Neuronal stem cell (in vitro differentiated cells): ENCODE measurements around the gene CDKN2D.

Experiments
- DNase-seq: peaks from one replicate; pipeline ENCODE4 v3.0.0-alpha.2; 2013; ENCODE audit warnings: low spot score
- H2AFZ ChIP-seq: one replicate; pipeline ENCODE4 v1.6.1; 2013; ENCODE audit warnings: mild to moderate bottlenecking, low read length, inconsistent platforms
- H2AK5ac ChIP-seq: 2 replicates; pipeline ENCODE4 v1.6.1; 2013; ENCODE audit warnings: low read depth, mild to moderate bottlenecking, inconsistent platforms, low read length, moderate library complexity, mixed read lengths
- H2BK120ac ChIP-seq: 2 replicates; pipeline ENCODE4 v1.6.1; 2013; ENCODE audit warnings: low read depth, mild to moderate bottlenecking, inconsistent platforms, low read length, moderate library complexity, mixed read lengths
- H2BK12ac ChIP-seq: one replicate; pipeline ENCODE4 v1.6.1; 2013; ENCODE audit warnings: low read length, inconsistent platforms
- H2BK15ac ChIP-seq: 2 replicates; pipeline ENCODE4 v1.6.1; 2013; ENCODE audit warnings: mild to moderate bottlenecking, low read length, inconsistent platforms, mixed read lengths
- H2BK5ac ChIP-seq: one replicate; pipeline ENCODE4 v1.6.1; 2013; ENCODE audit warnings: inconsistent platforms, mild to moderate bottlenecking, low read length, moderate library complexity
- H3K14ac ChIP-seq: one replicate; pipeline ENCODE4 v1.6.1; 2013; ENCODE audit warnings: low read length, inconsistent platforms
- H3K18ac ChIP-seq: 2 replicates; pipeline ENCODE4 v1.6.1; 2013; ENCODE audit warnings: low read length, inconsistent platforms
- H3K23ac ChIP-seq: 2 replicates; pipeline ENCODE4 v1.6.1; 2013; ENCODE audit warnings: low read depth, mild to moderate bottlenecking, mixed read lengths, low read length, inconsistent platforms; ENCODE audit not compliant: poor library complexity
- H3K27ac ChIP-seq: replicated peaks from 3 replicates; pipeline ENCODE4 v1.5.1; 2013; ENCODE audit warnings: low read length, inconsistent platforms
- H3K27me3 ChIP-seq, 3 experiments: 2 replicates each; pipeline ENCODE4 v1.6.1; 2013; ENCODE audit warnings: low read length in 3 of 3, mild to moderate bottlenecking in 2 of 3, inconsistent platforms in 1 of 3, low read depth in 1 of 3, mixed read lengths in 1 of 3, moderate library complexity in 1 of 3; ENCODE audit not compliant: control insufficient read depth in 3 of 3, insufficient read depth in 3 of 3
- H3K36me3 ChIP-seq, 2 donors: replicated peaks in 1 of 2; 2 replicates each; pipeline ENCODE4 v1.6.1; 2013; ENCODE audit warnings: low read length in 2 of 2; ENCODE audit not compliant: control insufficient read depth in 2 of 2, insufficient read depth in 2 of 2
- H3K4ac ChIP-seq: 2 replicates; pipeline ENCODE4 v1.6.1; 2013; ENCODE audit warnings: inconsistent platforms, mild to moderate bottlenecking, low read length, moderate library complexity
- H3K4me1 ChIP-seq, 2 donors: 1 replicate in 1 of 2; 2 replicates in 1 of 2; pipeline ENCODE4 v1.6.1; 2013; ENCODE audit warnings: low read length in 2 of 2, low read depth in 1 of 2; ENCODE audit not compliant: control insufficient read depth in 2 of 2, insufficient read depth in 1 of 2
- H3K4me2 ChIP-seq: one replicate; pipeline ENCODE4 v1.6.1; 2013; ENCODE audit warnings: mild to moderate bottlenecking, low read length, inconsistent platforms; ENCODE audit not compliant: insufficient read depth, poor library complexity, severe bottlenecking
- H3K4me3 ChIP-seq, 2 donors: 2 replicates each; pipeline ENCODE4 v1.5.1; 2013; ENCODE audit warnings: low read length in 2 of 2, mild to moderate bottlenecking in 2 of 2, inconsistent platforms in 1 of 2, moderate library complexity in 1 of 2
- H3K79me1 ChIP-seq: one replicate; pipeline ENCODE4 v1.6.1; 2013; ENCODE audit warnings: low read depth, mild to moderate bottlenecking, inconsistent platforms, low read length, moderate library complexity
- H3K9ac ChIP-seq: one replicate; pipeline ENCODE4 v1.6.1; 2013; ENCODE audit warnings: mild to moderate bottlenecking, low read depth, low read length, inconsistent platforms; ENCODE audit not compliant: poor library complexity
- H3K9me3 ChIP-seq, 2 donors: replicated peaks in 1 of 2; 2 replicates each; pipeline versions ENCODE3 to v1.6.1; 2013; ENCODE audit warnings: low read length in 2 of 2, mild to moderate bottlenecking in 2 of 2, inconsistent platforms in 1 of 2, low read depth in 1 of 2, mixed read lengths in 1 of 2, moderate library complexity in 1 of 2; ENCODE audit not compliant: control insufficient read depth in 2 of 2, insufficient read depth in 1 of 2
- H4K8ac ChIP-seq: one replicate; pipeline ENCODE4 v1.6.1; 2013; ENCODE audit warnings: low read depth, mild to moderate bottlenecking, inconsistent platforms, low read length, moderate library complexity
- H4K91ac ChIP-seq: one replicate; pipeline ENCODE4 v1.6.1; 2013; ENCODE audit warnings: low read length, low read depth, mild to moderate bottlenecking, inconsistent platforms; ENCODE audit not compliant: poor library complexity
- WGBS, 2 donors: extraction: QIAGEN DNeasy Blood & Tissue Kit; methylation state at CpG; one replicate each; pipeline ENCODE4 v1.1.7; 2013; ENCODE audit warnings: missing lambda C conversion rate in 2 of 2, mixed read lengths in 1 of 2; ENCODE audit not compliant: insufficient read length in 2 of 2, insufficient replicate concordance in 1 of 2; ENCODE audit errors: extremely low coverage in 2 of 2; 5-methylcytosine and 5-hydroxymethylcytosine counted together

The CDKN2D gene

GRCh38 chr19:10593820-10594637, 25.2 kb upstream of the CDKN2D start:
- Histone ChIP-seq H3K36me3 (no peaks in the 10 kb centered on the region), H4K8ac (no peak overlapping the region), H3K27me3 (peaks cover 0 to 4% (median 2%) of the 10 kb centered on the region in 3 experiments), H3K9me3 (no peaks in the 10 kb centered on the region), H2BK12ac (no peak overlapping the region), H3K4me3 (no peak overlapping the region), H3K18ac (no peak overlapping the region), H4K91ac (no peak overlapping the region), H3K23ac (no peak overlapping the region), H2BK5ac (no peak overlapping the region), H2AK5ac (no peak overlapping the region), H3K4me2 (no peak overlapping the region), H3K9ac (no peak overlapping the region), H2BK120ac (no peak overlapping the region), H3K4ac (no peak overlapping the region), H3K27ac (no peak overlapping the region), H2AFZ (peak overlapping the region; percentile 57), H2BK15ac (no peak overlapping the region), H3K79me1 (no peaks in the 10 kb centered on the region), H3K4me1 (no peaks in the 10 kb centered on the region), H3K14ac (no peak overlapping the region)
- DNase-seq: no peak
- no CpG with 5 or more reads among the region's 9 CpGs for WGBS, 2 donors

DNA sequence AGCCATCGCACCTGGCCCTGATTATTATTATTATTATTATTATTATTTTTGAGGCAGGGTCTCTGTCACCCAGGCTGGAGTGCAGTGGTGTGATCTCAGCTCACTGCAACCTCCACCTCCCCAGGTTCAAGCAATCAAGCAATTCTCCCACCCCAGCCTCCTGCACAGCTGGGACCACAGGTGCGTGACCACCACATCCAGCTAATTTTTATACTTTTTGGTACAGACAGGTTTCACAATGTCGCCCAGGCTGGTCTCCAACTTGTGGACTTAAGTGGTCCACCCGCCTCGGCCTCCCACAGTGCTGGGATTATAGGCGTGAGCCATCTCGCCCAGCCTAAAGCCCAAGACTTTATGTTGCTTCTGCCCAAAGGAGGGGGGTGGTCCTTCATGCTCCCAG, 24.4 kb upstream of the CDKN2D start:
- no peak overlapping the region for H4K8ac ChIP-seq
- no peak overlapping the region for H2AFZ ChIP-seq
- H2BK15ac ChIP-seq: no peak overlapping the region
- no peak overlapping the region for H3K9ac ChIP-seq
- no peak overlapping the region for H4K91ac ChIP-seq
- H3K4me2 ChIP-seq: no peak overlapping the region
- no peak overlapping the region for H2BK120ac ChIP-seq
- no peak overlapping the region for H3K18ac ChIP-seq
- H3K36me3 ChIP-seq: no peaks in the 10 kb centered on the region
- H3K9me3 ChIP-seq: no peaks in the 10 kb centered on the region
- no peak for DNase-seq
- H3K27me3 ChIP-seq: peaks cover 0 to 4% (median 2%) of the 10 kb centered on the region in 3 experiments
- H3K4ac ChIP-seq: no peak overlapping the region
- no peak overlapping the region for H3K14ac ChIP-seq
- no peaks in the 10 kb centered on the region for H3K79me1 ChIP-seq
- no peak overlapping the region for H3K23ac ChIP-seq
- no peak overlapping the region for H2BK5ac ChIP-seq
- no peaks in the 10 kb centered on the region for H3K4me1 ChIP-seq
- H3K27ac ChIP-seq: no peak overlapping the region
- H2AK5ac ChIP-seq: no peak overlapping the region
- H2BK12ac ChIP-seq: no peak overlapping the region
- H3K4me3 ChIP-seq: no peak overlapping the region
- no CpG with 5 or more reads among the region's 7 CpGs for WGBS, 2 donors

DNA sequence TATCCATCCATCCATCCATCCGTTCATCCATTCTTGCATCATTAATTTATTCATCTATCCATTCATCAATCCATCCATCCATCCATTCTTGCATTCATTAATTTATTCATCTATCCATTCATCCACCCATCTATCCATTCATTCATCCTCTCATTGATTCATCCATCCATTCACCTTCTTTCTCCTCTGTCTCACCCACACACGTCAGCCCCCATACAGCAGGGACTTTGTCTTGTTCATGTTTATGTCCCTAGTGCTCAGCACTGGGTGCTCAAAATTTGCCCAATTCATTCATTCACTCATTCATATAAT, 19.0 kb upstream of the CDKN2D start:
- Histone ChIP-seq H4K8ac (no peak overlapping the region), H3K18ac (no peak overlapping the region), H2BK5ac (no peak overlapping the region), H2BK12ac (no peak overlapping the region), H3K27ac (no peak overlapping the region), H2AK5ac (no peak overlapping the region), H3K14ac (no peak overlapping the region), H4K91ac (no peak overlapping the region), H3K4me1 (no peaks in the 10 kb centered on the region), H3K4ac (no peak overlapping the region), H2AFZ (no peak overlapping the region), H3K27me3 (peaks cover 9 to 26% (median 17%) of the 10 kb centered on the region in 3 experiments), H3K9ac (no peak overlapping the region), H3K36me3 (no peaks in the 10 kb centered on the region), H3K23ac (no peak overlapping the region), H3K79me1 (peaks cover 3% of the 10 kb centered on the region), H2BK15ac (no peak overlapping the region), H3K4me2 (no peak overlapping the region), H3K4me3 (no peak overlapping the region), H2BK120ac (no peak overlapping the region), H3K9me3 (peaks cover 0 to 2% of the 10 kb centered on the region in 2 donors)
- DNase-seq: no peak
- WGBS, 2 donors: 100% methylated on average over 1 of the region's 2 CpGs

GRCh38 chr19:10587022-10587838, 18.5 kb upstream of the CDKN2D start, which contains the start of gene AP1M2:
Gene AP1M2 (minus strand): TSS chr19:10587312. CDS start chr19:10587231, 81 bp downstream.
- Histone ChIP-seq H3K9ac (no peak within 1 kb of the TSS), H3K23ac (peak within 1 kb of the TSS; percentile 89), H3K27ac (no peak within 1 kb of the TSS), H3K36me3 (no peaks in the 10 kb centered on the region), H2BK5ac (no peak within 1 kb of the TSS), H3K4me1 (no peaks in the 10 kb centered on the region), H2BK15ac (peak within 1 kb of the TSS; percentile 75), H3K9me3 (peaks cover 0 to 2% of the 10 kb centered on the region in 2 donors), H4K8ac (no peak within 1 kb of the TSS), H3K4me3 (peak within 1 kb of the TSS in 1 of 2 donors; percentile 59), H3K18ac (peak within 1 kb of the TSS; percentile 38), H2BK12ac (no peak within 1 kb of the TSS), H2BK120ac (no peak within 1 kb of the TSS), H3K14ac (peak within 1 kb of the TSS; percentile 99), H2AK5ac (peak within 1 kb of the TSS; percentile 81), H3K79me1 (peaks cover 3% of the 10 kb centered on the region), H3K4ac (no peak within 1 kb of the TSS), H2AFZ (no peak within 1 kb of the TSS), H3K27me3 (peaks cover 9 to 26% (median 17%) of the 10 kb centered on the region in 3 experiments), H3K4me2 (peak within 1 kb of the TSS; percentile 33), H4K91ac (no peak within 1 kb of the TSS)
- 100% methylated on average over 4 of the region's 35 CpGs; no CpG with 5 or more reads in 1 of the 2 donors for WGBS, 2 donors
- DNase-seq: no peak
